Epithelial cell of esophagus (primary cell): Measurements from ENCODE around the gene ZNF223.

Experiments
- DNase-seq: peaks from one replicate; pipeline ENCODE4 v3.0.0; 2010; ENCODE audit warnings: low read depth
- H3K4me3 ChIP-seq: 2 replicates; pipeline ENCODE4 v1.5.1; 2011; ENCODE audit warnings: mild to moderate bottlenecking, low read length, control low read depth
- TF ChIP-seq, protein P1 (sequence below): IDR thresholded peaks from 2 replicates; pipeline ENCODE4 v1.5.1; 2011; ENCODE audit warnings: low read depth, mild to moderate bottlenecking, low read length, control low read depth, inconsistent platforms; ENCODE audit not compliant: insufficient read depth; ENCODE audit errors: missing control alignments

ZNF223 gene

DNA sequence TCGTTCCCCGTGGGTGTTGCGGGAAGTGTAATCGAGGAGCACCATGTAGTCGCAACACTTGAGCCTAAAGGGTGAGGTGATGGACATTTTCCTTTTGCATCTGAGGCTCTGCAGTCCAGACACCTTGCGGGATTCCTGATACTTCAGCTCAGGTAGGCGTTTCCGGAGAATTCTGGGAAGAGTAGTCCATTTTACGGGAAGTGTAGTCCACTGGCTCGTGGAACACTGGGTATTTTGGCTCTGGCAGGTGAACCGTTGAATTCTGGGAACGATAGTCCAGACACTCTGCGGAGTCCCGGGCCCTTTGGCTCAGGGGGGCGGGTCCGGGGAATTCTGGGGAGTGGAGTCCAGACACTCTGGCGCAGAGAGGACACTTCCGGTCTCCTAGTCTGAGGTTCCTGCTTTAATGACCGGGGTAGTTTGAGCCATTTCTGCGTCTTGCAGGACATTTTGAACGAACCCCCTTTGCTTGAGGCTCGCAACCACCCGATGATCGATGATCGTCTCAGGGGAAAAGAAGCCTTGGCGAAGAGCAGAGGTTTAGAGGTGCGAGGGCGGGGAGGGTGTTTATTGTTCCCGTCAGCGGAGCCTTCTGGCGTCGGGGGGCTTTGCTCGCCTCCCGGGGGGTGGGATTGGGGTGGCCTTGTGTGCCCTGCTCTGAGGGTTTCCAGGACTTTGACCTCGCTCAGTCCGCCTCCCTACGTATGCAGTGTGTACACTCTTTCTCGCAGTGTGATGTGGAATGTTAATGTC is at the start of gene ZNF223:
ZNF223 (plus strand) TSS at position 387 of the 753 bp plus-strand sequence. CDS start 3,141 bp downstream, outside the sequence.
- TF ChIP-seq, protein P1, sequence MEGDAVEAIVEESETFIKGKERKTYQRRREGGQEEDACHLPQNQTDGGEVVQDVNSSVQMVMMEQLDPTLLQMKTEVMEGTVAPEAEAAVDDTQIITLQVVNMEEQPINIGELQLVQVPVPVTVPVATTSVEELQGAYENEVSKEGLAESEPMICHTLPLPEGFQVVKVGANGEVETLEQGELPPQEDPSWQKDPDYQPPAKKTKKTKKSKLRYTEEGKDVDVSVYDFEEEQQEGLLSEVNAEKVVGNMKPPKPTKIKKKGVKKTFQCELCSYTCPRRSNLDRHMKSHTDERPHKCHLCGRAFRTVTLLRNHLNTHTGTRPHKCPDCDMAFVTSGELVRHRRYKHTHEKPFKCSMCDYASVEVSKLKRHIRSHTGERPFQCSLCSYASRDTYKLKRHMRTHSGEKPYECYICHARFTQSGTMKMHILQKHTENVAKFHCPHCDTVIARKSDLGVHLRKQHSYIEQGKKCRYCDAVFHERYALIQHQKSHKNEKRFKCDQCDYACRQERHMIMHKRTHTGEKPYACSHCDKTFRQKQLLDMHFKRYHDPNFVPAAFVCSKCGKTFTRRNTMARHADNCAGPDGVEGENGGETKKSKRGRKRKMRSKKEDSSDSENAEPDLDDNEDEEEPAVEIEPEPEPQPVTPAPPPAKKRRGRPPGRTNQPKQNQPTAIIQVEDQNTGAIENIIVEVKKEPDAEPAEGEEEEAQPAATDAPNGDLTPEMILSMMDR, result no peak
- H3K4me3 ChIP-seq, result peak within 1 kb of the TSS; percentile 93

DNA sequence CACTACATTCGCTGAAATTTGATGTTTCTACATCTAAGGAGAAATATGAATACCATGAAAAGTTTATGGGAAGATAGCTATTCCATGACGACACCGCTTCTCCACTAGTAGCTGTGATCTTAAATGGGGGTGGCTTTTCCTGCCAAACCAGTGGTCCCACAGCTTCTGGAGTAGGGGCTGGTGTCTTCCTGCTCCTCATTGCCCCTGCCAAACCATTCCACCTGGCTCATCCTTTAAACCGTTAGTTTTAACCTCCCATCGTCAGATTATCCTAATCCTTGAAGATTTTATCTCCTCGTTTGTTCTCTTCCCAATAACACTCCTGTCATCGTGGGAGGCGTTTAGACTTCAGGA is 49.6 kb upstream of the ZNF223 start:
- no peak for DNase-seq
- H3K4me3 ChIP-seq, result peak overlapping the region; percentile 98
- TF ChIP-seq, protein P1, result no peak

More for the DNA sequence above, at the start of gene ZNF223:
- DNase-seq, result peak; percentile 97

DNA sequence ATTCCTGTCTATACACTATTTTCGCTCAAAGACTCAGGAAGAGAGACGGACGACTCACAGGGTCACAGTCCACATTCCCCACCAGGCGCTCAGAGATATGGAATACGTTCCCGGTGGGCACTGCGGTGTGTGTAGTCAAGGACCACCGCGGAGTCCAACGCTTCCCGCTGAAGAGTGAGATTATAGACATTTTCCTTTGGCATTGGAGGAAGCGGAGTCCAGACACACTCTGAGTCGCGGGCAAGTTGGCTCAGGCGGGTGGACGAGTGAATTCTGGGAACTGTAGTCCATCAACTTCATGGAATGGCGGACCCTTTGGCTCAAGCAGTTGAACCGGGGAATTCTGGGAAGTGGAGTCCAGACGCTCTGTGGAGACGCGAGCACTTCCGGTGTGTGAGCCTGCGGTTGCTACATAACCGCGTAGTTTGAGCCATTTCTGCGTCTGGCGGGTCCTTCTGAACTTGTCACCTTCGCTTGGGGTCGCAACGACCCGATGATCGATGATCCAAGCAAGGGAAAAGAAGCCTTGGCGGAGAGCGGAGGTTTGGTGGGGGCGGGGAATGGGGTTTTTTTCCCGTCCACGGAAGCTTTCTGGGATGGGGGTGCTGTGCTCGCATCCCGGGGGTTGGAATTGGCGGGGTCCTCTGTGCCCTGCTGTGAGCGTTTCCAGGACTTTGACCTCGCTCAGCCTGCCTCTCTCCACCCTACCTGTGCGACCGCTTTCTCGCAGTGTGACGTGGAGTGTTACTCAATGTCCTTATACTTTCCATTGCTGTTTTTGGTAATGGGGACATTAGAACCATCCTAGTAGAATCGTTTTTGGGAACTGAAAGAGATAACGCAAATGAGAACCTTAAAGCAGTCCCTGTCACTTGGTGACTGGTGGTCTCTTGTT is 49.0 kb upstream of the ZNF223 start, which contains the start of gene ZNF230:
ZNF230 (plus strand) TSS at position 392 of the 895 bp plus-strand sequence. CDS start 4,122 bp downstream, outside the sequence.
- H3K4me3 ChIP-seq, result peak within 1 kb of the TSS; percentile 98
- peak; percentile 98 for DNase-seq
- TF ChIP-seq, protein P1, result no peak

DNA sequence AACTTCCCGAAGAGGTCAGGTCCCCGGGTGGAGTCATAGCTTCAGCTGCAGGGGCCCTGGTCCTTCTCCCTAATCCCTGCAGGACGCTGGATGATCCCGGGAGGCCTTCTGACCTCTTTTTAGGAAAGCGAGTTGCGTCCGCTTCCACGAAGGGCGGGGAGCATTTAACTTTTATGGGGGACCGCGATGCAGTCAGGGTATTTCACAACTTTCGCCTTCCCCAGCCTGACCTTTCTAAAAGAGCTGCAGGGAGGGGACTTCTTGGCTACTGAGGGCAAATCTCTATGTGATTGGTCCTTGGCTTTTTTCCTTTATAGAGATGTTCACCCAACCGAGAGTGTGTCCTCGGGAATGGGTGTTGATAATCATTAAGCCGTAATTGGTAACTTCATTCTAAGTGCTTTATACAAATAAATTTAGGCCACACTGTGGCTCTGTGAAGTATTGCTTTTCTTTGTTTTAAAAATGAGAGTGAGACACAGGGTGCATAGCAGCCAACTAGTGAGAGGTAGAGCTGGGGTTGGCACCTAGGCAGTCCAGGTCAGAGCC is 48.3 kb upstream of the ZNF223 start:
- TF ChIP-seq, protein P1, result no peak
- DNase-seq, result peak; percentile 20
- H3K4me3 ChIP-seq, result peak overlapping the region; percentile 98

DNA sequence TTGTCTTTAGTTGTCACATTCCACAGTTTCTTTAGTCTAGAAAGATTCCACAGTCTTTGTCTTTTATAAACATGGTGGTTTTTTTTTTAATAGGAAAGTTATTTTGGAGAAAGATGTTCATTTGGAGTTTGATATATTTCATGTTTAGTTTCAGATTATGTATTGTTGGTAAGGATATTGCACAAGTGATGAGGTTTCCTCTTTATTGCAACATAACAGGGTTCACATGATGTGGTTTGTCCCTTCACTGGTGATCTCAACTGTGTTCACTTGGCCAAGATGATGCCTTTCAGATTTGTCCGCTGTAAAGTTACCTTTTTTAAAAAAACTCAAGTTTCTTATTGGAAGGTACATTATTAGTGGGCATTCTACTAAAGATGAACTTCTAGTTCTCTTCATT is 45.9 kb upstream of the ZNF223 start:
- no peak overlapping the region for H3K4me3 ChIP-seq
- DNase-seq, result peak; percentile 42
- TF ChIP-seq, protein P1, result no peak

DNA sequence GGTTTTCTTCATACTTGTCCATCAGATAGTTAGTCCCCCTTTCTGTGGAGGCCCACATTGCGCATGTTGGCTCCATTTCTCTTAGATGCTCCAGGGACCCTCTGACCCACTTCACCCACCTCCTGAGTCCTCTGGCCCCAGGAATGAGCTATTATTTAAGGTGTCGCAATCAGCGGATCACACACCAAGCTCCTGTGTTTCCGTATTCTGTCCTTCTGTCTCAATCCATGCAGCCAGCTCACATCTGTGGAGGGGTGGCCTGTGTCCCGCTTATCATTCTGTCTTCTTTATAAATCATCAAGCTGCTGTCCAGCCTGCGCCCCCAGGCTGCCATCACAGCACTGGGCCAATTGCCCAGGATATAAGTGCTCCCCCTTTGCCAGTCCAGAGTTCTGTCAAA is 44.4 kb upstream of the ZNF223 start:
- TF ChIP-seq, protein P1, result no peak
- DNase-seq, result no peak
- no peak overlapping the region for H3K4me3 ChIP-seq
